Left cardiac atrium (tissue), 2 donors: ENCODE measurements around the gene HCFC1R1. TPM values are rescaled to one million over a fixed set of nuclear protein-coding genes. Genes with fewer than 3 reads are reported as not detected.

ENCODE experiments used
- total RNA-seq, 2 donors: library from RNA; stranded (reverse); fragmentation: NEBNext Ultra II Directional; extraction: Animal tissue kit (Norgen Biotek cat#: 25700); gene quantifications; one replicate each; pipeline ENCODE4 v1.2.1, GENCODE V29; 2021
- donor health status: DM: no; HTN: yes; CAD: no; lungs with severe emphysema.
- donor health status: DM: yes; HTN: yes; CAD: no.

Gene HCFC1R1
- total RNA-seq, 2 donors from 2014 or later, result 28.4 to 46.1 TPM

Other genes starting within 250 kb of the HCFC1R1 start
- 100 to 1,000 TPM; 262 to 270 TPM for gene ELOB, start 246.7 kb downstream of the HCFC1R1 start, total RNA-seq
- not detected for gene PRSS33, start 236.4 kb downstream of the HCFC1R1 start, total RNA-seq
- gene PRSS41, start 225.5 kb downstream of the HCFC1R1 start, total RNA-seq, result not detected
- gene PRSS21, start 206.7 kb downstream of the HCFC1R1 start, total RNA-seq, result not detected
- gene ZG16B, start 193.6 kb downstream of the HCFC1R1 start, total RNA-seq, result under 1 TPM in 1 of 2 donors, not detected in 1; 0.27 TPM
- not detected for gene PRSS22, start 165.8 kb downstream of the HCFC1R1 start, total RNA-seq
- 10 to 100 TPM; 27.1 to 29.1 TPM for gene FLYWCH2, start 140.7 kb downstream of the HCFC1R1 start, total RNA-seq
- gene FLYWCH1, start 112.0 kb downstream of the HCFC1R1 start, total RNA-seq, result 10 to 100 TPM; 31.4 to 35.1 TPM
- gene KREMEN2, start 59.7 kb downstream of the HCFC1R1 start, total RNA-seq, result not detected
- 10 to 100 TPM in 1 of 2 donors, 1 to 10 TPM in 1; 5.8 to 10.1 TPM for gene PAQR4, start 54.6 kb downstream of the HCFC1R1 start, total RNA-seq
- gene PKMYT1, start 43.5 kb downstream of the HCFC1R1 start, total RNA-seq, result 1 to 10 TPM in 1 of 2 donors, under 1 TPM in 1; 0.97 to 2.9 TPM
- gene CLDN9, start 11.0 kb downstream of the HCFC1R1 start, total RNA-seq, result under 1 TPM; 0.24 TPM
- not detected for gene CLDN6, start 5.8 kb downstream of the HCFC1R1 start, total RNA-seq
- gene TNFRSF12A, start 3.6 kb downstream of the HCFC1R1 start, total RNA-seq, result 10 to 100 TPM; 24.3 to 72.4 TPM
- gene THOC6, start 93 bp upstream of the HCFC1R1 start, total RNA-seq, result 10 to 100 TPM; 11.8 to 18.2 TPM
- gene BICDL2, start 13.0 kb upstream of the HCFC1R1 start, total RNA-seq, result not detected
- gene MMP25, start 22.6 kb upstream of the HCFC1R1 start, total RNA-seq, result 1 to 10 TPM; 1.5 to 2.3 TPM
- gene IL32, start 41.7 kb upstream of the HCFC1R1 start, total RNA-seq, result 10 to 100 TPM; 51.7 to 64.0 TPM
- gene ZSCAN10, start 75.4 kb upstream of the HCFC1R1 start, total RNA-seq, result not detected
- gene ZNF205, start 88.6 kb upstream of the HCFC1R1 start, total RNA-seq, result 1 to 10 TPM; 7.0 to 7.2 TPM
- gene ZNF213, start 111.1 kb upstream of the HCFC1R1 start, total RNA-seq, result 1 to 10 TPM; 6.5 to 6.7 TPM
- not detected for gene OR1F1, start 164.3 kb upstream of the HCFC1R1 start, total RNA-seq
- gene ZNF200, start 211.2 kb upstream of the HCFC1R1 start, total RNA-seq, result 1 to 10 TPM; 5.7 to 8.8 TPM
- gene MEFV, start 232.7 kb upstream of the HCFC1R1 start, total RNA-seq, result 1 to 10 TPM; 1.8 to 1.9 TPM